Measurements from ENCODE around the gene DNASE1L1. TPM values are rescaled to one million over a fixed set of nuclear protein-coding genes. Genes with fewer than 3 reads are reported as not detected.

DNASE1L1 gene
- total and polyA plus RNA-seq, 2 of the 13 experiments (the other 11 are each of a cell fraction or from before 2014, with no cell fraction given): 4.7 to 12.3 TPM

- no peak for TF ChIP-seq ZNF574 (CRISPR knock-in tag; IDR thresholded peaks at IDR 0.05)
- peak; percentile 86 for TF ChIP-seq ZBTB14 (CRISPR knock-in tag; IDR thresholded peaks at IDR 0.05)
- no peak for TF ChIP-seq NFIC (IDR thresholded peaks at IDR 0.05; ENCODE audit: low read length)
- no peak for TF ChIP-seq ZNF839 (CRISPR knock-in tag; IDR thresholded peaks at IDR 0.05; ENCODE audit: borderline replicate concordance)
- no peak for TF ChIP-seq MAFF (IDR thresholded peaks at IDR 0.05; ENCODE audit: low read depth, low read length)
- no peak for TF ChIP-seq PLSCR1 (CRISPR knock-in tag; IDR thresholded peaks at IDR 0.05; ENCODE audit: borderline replicate concordance)
- no peak for TF ChIP-seq HNF4A (CRISPR knock-in tag; IDR thresholded peaks at IDR 0.05)
- no peak for TF ChIP-seq DPF2 (CRISPR knock-in tag; IDR thresholded peaks at IDR 0.05; ENCODE audit: borderline replicate concordance, low read depth)
- no peak for TF ChIP-seq ZNF800 (CRISPR knock-in tag; IDR thresholded peaks at IDR 0.05)
- TF ChIP-seq FUBP1 (CRISPR knock-in tag; IDR thresholded peaks at IDR 0.05; ENCODE audit: borderline replicate concordance): no peak
- no peak for TF ChIP-seq HNF1A (IDR thresholded peaks at IDR 0.05; ENCODE audit: low read depth)
- TF ChIP-seq HNF1A (CRISPR knock-in tag; IDR thresholded peaks at IDR 0.05; ENCODE audit: borderline replicate concordance): no peak
- TF ChIP-seq ZNF777 (CRISPR knock-in tag; IDR thresholded peaks at IDR 0.05): peak; percentile 61; the same call in 1 of the 2 replicates
- TF ChIP-seq MEIS1 (CRISPR knock-in tag; IDR thresholded peaks at IDR 0.05; ENCODE audit: borderline replicate concordance): no peak
- TF ChIP-seq STAG1 (CRISPR knock-in tag; IDR thresholded peaks at IDR 0.05): no peak
Observed at GRCh38 chrX:154457491-154458115, 48.5 kb upstream of the DNASE1L1 start (continued).

All from HepG2 (cell line).